ENCODE results near the gene ARL10.
A peak's percentile ranks its signal among the peaks of the same experiment; 100 is the strongest.
"Not testable (repeated sequence)": the region's sequence is repeated elsewhere in the genome, so short reads cannot be mapped to it uniquely, and the experiment has no call there.

Gene ARL10

GRCh38 chr5:176388444-176389134 is 23.3 kb downstream of the ARL10 start, which contains the start of the genes HIGD2A and NOP16:
HIGD2A (plus strand) TSS chr5:176388751; CDS start chr5:176388820, 69 bp downstream.
NOP16 (minus strand) TSS chr5:176388598; CDS start chr5:176388539, 59 bp downstream.
- peak; percentile 96 to 98 (median 98) for DNase-seq (ENCODE audit: low read depth in 3 of 3, low spot score in 1 of 3)

- DNase-seq (ENCODE audit: low read depth in 3 of 3, low spot score in 1 of 3) = no peak
Measured at GRCh38 chr5:176389135-176390123, 24.1 kb downstream of the ARL10 start.

GRCh38 chr5:176391479-176391878 is 26.2 kb downstream of the ARL10 start:
- no peak for DNase-seq (ENCODE audit: low read depth in 3 of 3, low spot score in 1 of 3)

GRCh38 chr5:176391999-176392398 is 26.7 kb downstream of the ARL10 start:
- no peak for DNase-seq (ENCODE audit: low read depth in 3 of 3, low spot score in 1 of 3)

GRCh38 chr5:176392526-176392925 is 27.2 kb downstream of the ARL10 start:
- DNase-seq (ENCODE audit: low read depth in 3 of 3, low spot score in 1 of 3) = no peak

GRCh38 chr5:176394096-176394495 is 28.8 kb downstream of the ARL10 start:
- no peak for DNase-seq (ENCODE audit: low read depth in 3 of 3, low spot score in 1 of 3)

- no peak for DNase-seq (ENCODE audit: low read depth in 3 of 3, low spot score in 1 of 3)
Measured at GRCh38 chr5:176394881-176395675, 29.8 kb downstream of the ARL10 start.

- DNase-seq (ENCODE audit: low read depth in 3 of 3, low spot score in 1 of 3) = no peak
Measured at GRCh38 chr5:176396330-176396729, 31.0 kb downstream of the ARL10 start.

GRCh38 chr5:176397736-176398420 is 32.6 kb downstream of the ARL10 start:
- no peak for DNase-seq (ENCODE audit: low read depth in 3 of 3, low spot score in 1 of 3)

GRCh38 chr5:176400382-176401156 is 35.3 kb downstream of the ARL10 start:
- DNase-seq (ENCODE audit: low read depth in 3 of 3, low spot score in 1 of 3) = no peak

GRCh38 chr5:176401281-176402205 is 36.3 kb downstream of the ARL10 start:
- DNase-seq (ENCODE audit: low read depth in 3 of 3, low spot score in 1 of 3) = no peak

GRCh38 chr5:176405656-176406435 is 40.6 kb downstream of the ARL10 start:
- no peak for DNase-seq (ENCODE audit: low read depth in 3 of 3, low spot score in 1 of 3)

GRCh38 chr5:176406436-176407052 is 41.3 kb downstream of the ARL10 start:
- DNase-seq (ENCODE audit: low read depth in 3 of 3, low spot score in 1 of 3) = no peak

GRCh38 chr5:176407456-176408251 is 42.4 kb downstream of the ARL10 start:
- DNase-seq (ENCODE audit: low read depth in 3 of 3, low spot score in 1 of 3) = no peak

- DNase-seq (ENCODE audit: low read depth in 3 of 3, low spot score in 1 of 3) = not testable (repeated sequence)
Measured at GRCh38 chr5:176408252-176408573, 42.9 kb downstream of the ARL10 start.

- no peak for DNase-seq (ENCODE audit: low read depth in 3 of 3, low spot score in 1 of 3)
Measured at GRCh38 chr5:176408590-176408989, 43.3 kb downstream of the ARL10 start.

GRCh38 chr5:176409765-176410164 is 44.5 kb downstream of the ARL10 start:
- DNase-seq (ENCODE audit: low read depth in 3 of 3, low spot score in 1 of 3) = no peak

Data from stimulated activated CD4-positive, alpha-beta T cell treated with anti-CD3 and anti-CD28 coated beads, TNF-alpha, amount 100 ng/mL, for 1 hour (primary cell).